HCT116 (cell line): Measurements from ENCODE around the gene ACOT7. TPM values are rescaled to one million over a fixed set of nuclear protein-coding genes. Genes with fewer than 3 reads are reported as not detected.

Experiments
- ATAC-seq: fragments of 200-7000 bp; cut with Tn5 transposase; 2 replicates; pipeline ENCODE4 v1.9.1; 2020; ENCODE audit warnings: mild to moderate bottlenecking, moderate library complexity
- BruUV-seq: library from RNA; stranded (reverse); fragments of 400-500 nt; replicated peaks from 2 replicates; lab custom pipeline; 2021; lab: Mats Ljungman, UMichigan
- CTCF ChIA-PET: fragments of 300-600 bp; sonication (Branson Sonifier 250); formaldehyde crosslinking; loops from one replicate; lab custom pipeline; 2021; ENCODE audit warnings: antibody characterized with exemption; lab: Charles Lee
- POLR2A ChIA-PET: fragments of 300-600, 350-600 bp; sonication (Branson Sonifier 250); formaldehyde crosslinking; loops from one replicate; lab custom pipeline; 2021; ENCODE audit warnings: antibody characterized with exemption; lab: Charles Lee
- RAD21 ChIA-PET, 2 experiments: fragments of 300-600 bp; sonication (Branson Sonifier 250); formaldehyde crosslinking; loops; one replicate each; lab custom pipeline; 2023; ENCODE audit warnings: low total read pairs in 2 of 2; ENCODE audit not compliant: uncharacterized antibody in 2 of 2, unreplicated experiment in 2 of 2, low non-redundant PET in 1 of 2; lab: Charles Lee
- DNase-seq: peaks from one replicate; pipeline ENCODE4 v3.0.0-alpha.2; 2010; ENCODE audit warnings: low read depth, low spot score
- H2AFZ ChIP-seq: fragments of 200-600 bp; shearing (Covaris generic), sonication (generic); 2 replicates; pipeline ENCODE4 v1.6.1; 2017; ENCODE audit warnings: low read depth, mixed run types, mixed read lengths, antibody characterized with exemption, low read length; ENCODE audit not compliant: poor library complexity, severe bottlenecking
- H3K27ac ChIP-seq: 2 replicates; pipeline ENCODE4 v1.5.1; 2012; ENCODE audit warnings: low read depth, low read length
- H3K27me3 ChIP-seq: fragments of 200-600 bp; sonication (generic); 2 replicates; pipeline ENCODE4 v1.6.1; 2016; ENCODE audit warnings: mixed run types, low read length, mixed read lengths; ENCODE audit not compliant: insufficient read depth
- H3K36me3 ChIP-seq, 2 experiments: fragments of 200-500 bp in 1 of 2; fragments of 200-600 bp in 1 of 2; sonication (Bioruptor generic) in 1 of 2; sonication (generic) in 1 of 2; 2 replicates each; pipeline versions ENCODE4 v1.5.1 to v1.6.1; 2014 to 2016; ENCODE audit warnings: low read length in 2 of 2, inconsistent platforms in 1 of 2, mixed read lengths in 1 of 2, mixed run types in 1 of 2; ENCODE audit not compliant: insufficient read depth in 2 of 2, control insufficient read depth in 1 of 2
- H3K4me1 ChIP-seq, 2 experiments: fragments of 200-600 bp in 1 of 2; sonication (generic) in 1 of 2; 2 replicates each; pipeline versions ENCODE4 v1.5.1 to v1.6.1; 2012 to 2017; ENCODE audit warnings: low read length in 2 of 2, inconsistent platforms in 1 of 2, mild to moderate bottlenecking in 1 of 2, mixed read lengths in 1 of 2, mixed run types in 1 of 2, moderate library complexity in 1 of 2; ENCODE audit not compliant: insufficient read depth in 2 of 2, control insufficient read depth in 1 of 2
- H3K4me2 ChIP-seq: fragments of 200-600 bp; sonication (generic); 2 replicates; pipeline ENCODE4 v1.6.1; 2017; ENCODE audit warnings: mixed run types, low read length, mixed read lengths
- H3K4me3 ChIP-seq, 2 experiments: fragments of 200-600 bp in 1 of 2; sonication (generic) in 1 of 2; replicated peaks in 1 of 2; 2 replicates each; pipeline ENCODE4 v1.5.1; 2011 to 2016; ENCODE audit warnings: low read length in 2 of 2, control low read depth in 1 of 2, low read depth in 1 of 2, mild to moderate bottlenecking in 1 of 2, mixed read lengths in 1 of 2, mixed run types in 1 of 2
- H3K79me2 ChIP-seq: fragments of 200-600 bp; sonication (generic); 2 replicates; pipeline ENCODE4 v1.6.1; 2017; ENCODE audit warnings: mild to moderate bottlenecking, mixed run types, low read length, moderate library complexity, mixed read lengths; ENCODE audit not compliant: insufficient read depth
- H3K9ac ChIP-seq: fragments of 200-600 bp; sonication (generic); 2 replicates; pipeline ENCODE4 v1.6.1; 2016; ENCODE audit warnings: low read length, mixed read lengths
- H3K9me2 ChIP-seq: fragments of 200-600 bp; sonication (generic), shearing (Covaris generic); 2 replicates; pipeline ENCODE4 v1.6.1; 2017; ENCODE audit warnings: mixed run types, mild to moderate bottlenecking, moderate library complexity; ENCODE audit not compliant: insufficient read depth
- H3K9me3 ChIP-seq, 2 experiments: fragments of 200-500 bp in 1 of 2; fragments of 200-600 bp in 1 of 2; sonication (Bioruptor generic) in 1 of 2; sonication (generic) in 1 of 2; 2 replicates each; pipeline ENCODE4 v1.6.1; 2014 to 2017; ENCODE audit warnings: low read length in 2 of 2, mixed read lengths in 2 of 2, inconsistent platforms in 1 of 2, low read depth in 1 of 2, mild to moderate bottlenecking in 1 of 2, mixed run types in 1 of 2, moderate library complexity in 1 of 2; ENCODE audit not compliant: control insufficient read depth in 1 of 2, insufficient read depth in 1 of 2
- H4K20me1 ChIP-seq: fragments of 200-600 bp; sonication (generic), shearing (Covaris generic); 2 replicates; pipeline ENCODE4 v1.6.1; 2017; ENCODE audit warnings: mixed run types, mild to moderate bottlenecking, moderate library complexity; ENCODE audit not compliant: insufficient read depth
- CBX3 ChIP-seq: IDR thresholded peaks from 2 replicates; pipeline ENCODE4 v1.6.1; 2012; ENCODE audit warnings: low read depth
- CEBPB ChIP-seq: IDR thresholded peaks from 2 replicates; pipeline ENCODE4 v1.6.1; 2012; ENCODE audit warnings: low read depth
- ELF1 ChIP-seq: IDR thresholded peaks from 2 replicates; pipeline ENCODE4 v1.6.1; 2012; ENCODE audit warnings: low read depth, borderline replicate concordance
- FOSL1 ChIP-seq: IDR thresholded peaks from 2 replicates; pipeline ENCODE4 v1.6.1; 2012; ENCODE audit warnings: low read depth
- SIN3A ChIP-seq: IDR thresholded peaks from 2 replicates; pipeline ENCODE4 v1.6.1; 2012; ENCODE audit warnings: low read depth
- TCF7L2 ChIP-seq: IDR thresholded peaks from 2 replicates; pipeline ENCODE4 v1.7.0; 2011; ENCODE audit warnings: borderline replicate concordance, inconsistent platforms; ENCODE audit not compliant: insufficient read depth, insufficient read length; ENCODE audit errors: extremely low read depth
- intact Hi-C: fragments of 100-400 bp; cut with micrococcal nuclease; formaldehyde crosslinking; loops from 2 replicates; pipeline ENCODE4 v1.10.0; 2022
- total RNA-seq: library from RNA; stranded (reverse); gene quantifications from one replicate; pipeline ENCODE4 v1.2.1, GENCODE V29; 2021; ENCODE audit not compliant: unreplicated experiment
- TF ChIP-seq, protein P1 (sequence below): IDR thresholded peaks from 2 replicates; pipeline ENCODE4 v1.6.1; 2011; ENCODE audit warnings: mild to moderate bottlenecking, low read length, moderate library complexity; ENCODE audit not compliant: insufficient replicate concordance; ENCODE audit errors: extremely low read depth

The ACOT7 gene
- total RNA-seq, 1 experiment from 2014 or later = 162 TPM

DNA sequence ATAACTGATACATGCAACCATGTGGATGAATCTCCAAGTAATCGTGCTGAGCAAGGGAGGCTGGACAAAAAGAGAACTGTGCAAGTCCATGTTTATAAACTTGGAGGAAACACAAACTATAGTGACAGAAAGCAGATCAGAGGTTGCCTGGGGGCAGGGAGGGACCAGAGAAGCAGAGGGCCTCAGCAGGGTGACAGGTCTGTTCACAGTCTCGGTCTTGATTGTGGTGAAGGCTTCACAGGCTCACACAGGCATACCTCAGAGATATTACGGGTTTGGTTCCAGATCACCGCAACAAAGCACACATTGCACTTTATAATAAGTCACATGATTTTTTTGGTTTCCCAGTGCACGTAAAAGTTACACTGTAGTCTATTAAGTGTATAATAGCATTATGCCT is 28.5 kb downstream of the ACOT7 start:
- intact Hi-C loops = loop anchor here (10.0 kb wide), 1 partner anchor 850 kb away; no protein-coding TSS in a partner anchor
- Histone ChIP-seq H3K4me3 (no peak overlapping the region), H3K9ac (no peak overlapping the region), H3K36me3 (peaks cover 0 to 9% of the 10 kb centered on the region in 2 experiments; a peak in 1 of 4 replicates), H3K4me2 (no peak overlapping the region), H3K79me2 (peaks cover 52% of the 10 kb centered on the region), H3K9me3 (no peaks in the 10 kb centered on the region), H3K9me2 (no peaks in the 10 kb centered on the region), H3K27me3 (no peaks in the 10 kb centered on the region), H2AFZ (no peak overlapping the region), H3K4me1 (peaks cover 11 to 44% of the 10 kb centered on the region in 2 experiments; a peak in 3 of 4 replicates), H3K27ac (no peak overlapping the region), H4K20me1 (peaks cover 3% of the 10 kb centered on the region; the same call in 1 of the 2 replicates)
- BruUV-seq = no TSS peak
- no peak for DNase-seq
- ChIA-PET CTCF (interaction anchor here (0.7 kb wide), 1 partner anchor 83 kb away, joined by 4 read pairs; no protein-coding TSS in a partner anchor), RAD21 (no interaction called here), POLR2A (no interaction called here)
- ATAC-seq = no peak
- TF ChIP-seq, protein P1, sequence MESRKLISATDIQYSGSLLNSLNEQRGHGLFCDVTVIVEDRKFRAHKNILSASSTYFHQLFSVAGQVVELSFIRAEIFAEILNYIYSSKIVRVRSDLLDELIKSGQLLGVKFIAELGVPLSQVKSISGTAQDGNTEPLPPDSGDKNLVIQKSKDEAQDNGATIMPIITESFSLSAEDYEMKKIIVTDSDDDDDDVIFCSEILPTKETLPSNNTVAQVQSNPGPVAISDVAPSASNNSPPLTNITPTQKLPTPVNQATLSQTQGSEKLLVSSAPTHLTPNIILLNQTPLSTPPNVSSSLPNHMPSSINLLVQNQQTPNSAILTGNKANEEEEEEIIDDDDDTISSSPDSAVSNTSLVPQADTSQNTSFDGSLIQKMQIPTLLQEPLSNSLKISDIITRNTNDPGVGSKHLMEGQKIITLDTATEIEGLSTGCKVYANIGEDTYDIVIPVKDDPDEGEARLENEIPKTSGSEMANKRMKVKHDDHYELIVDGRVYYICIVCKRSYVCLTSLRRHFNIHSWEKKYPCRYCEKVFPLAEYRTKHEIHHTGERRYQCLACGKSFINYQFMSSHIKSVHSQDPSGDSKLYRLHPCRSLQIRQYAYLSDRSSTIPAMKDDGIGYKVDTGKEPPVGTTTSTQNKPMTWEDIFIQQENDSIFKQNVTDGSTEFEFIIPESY = no peak
- TF ChIP-seq TCF7L2 (no peak), ELF1 (no peak), CBX3 (no peak), FOSL1 (no peak), SIN3A (no peak), CEBPB (no peak)
